ENCODE data around the gene SCFD1.
A peak's percentile ranks its signal among the peaks of the same experiment; 100 is the strongest.
"Not testable (repeated sequence)": the region's sequence is repeated elsewhere in the genome, so short reads cannot be mapped to it uniquely, and the experiment has no call there.

SCFD1 gene

GRCh38 chr14:30678926-30679431 is 56.9 kb downstream of the SCFD1 start:
- peak; percentile 5 for FAIRE-seq

DNA sequence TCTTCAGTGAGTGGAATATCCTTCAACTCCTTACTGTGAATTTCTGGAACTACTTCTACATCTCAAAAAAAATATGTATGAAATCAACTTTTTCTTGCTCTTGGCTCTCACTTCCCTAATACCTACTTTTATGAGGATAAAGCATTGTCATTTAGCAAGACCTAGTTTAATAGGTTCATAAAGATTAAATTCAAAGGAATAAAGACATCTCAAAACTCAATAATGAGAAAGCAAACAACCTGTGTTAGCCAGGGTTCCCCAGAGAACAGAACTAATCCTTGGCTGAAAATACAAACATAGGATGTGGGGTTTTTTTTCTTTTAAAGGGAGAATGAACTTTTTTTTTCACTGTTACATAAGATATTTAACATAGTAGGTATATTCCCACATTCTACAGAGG is 57.9 kb downstream of the SCFD1 start:
- no peak for FAIRE-seq

- not testable (repeated sequence) for FAIRE-seq
These were observed 58.7 kb downstream of the SCFD1 start for GRCh38 chr14:30680776-30681175.

DNA sequence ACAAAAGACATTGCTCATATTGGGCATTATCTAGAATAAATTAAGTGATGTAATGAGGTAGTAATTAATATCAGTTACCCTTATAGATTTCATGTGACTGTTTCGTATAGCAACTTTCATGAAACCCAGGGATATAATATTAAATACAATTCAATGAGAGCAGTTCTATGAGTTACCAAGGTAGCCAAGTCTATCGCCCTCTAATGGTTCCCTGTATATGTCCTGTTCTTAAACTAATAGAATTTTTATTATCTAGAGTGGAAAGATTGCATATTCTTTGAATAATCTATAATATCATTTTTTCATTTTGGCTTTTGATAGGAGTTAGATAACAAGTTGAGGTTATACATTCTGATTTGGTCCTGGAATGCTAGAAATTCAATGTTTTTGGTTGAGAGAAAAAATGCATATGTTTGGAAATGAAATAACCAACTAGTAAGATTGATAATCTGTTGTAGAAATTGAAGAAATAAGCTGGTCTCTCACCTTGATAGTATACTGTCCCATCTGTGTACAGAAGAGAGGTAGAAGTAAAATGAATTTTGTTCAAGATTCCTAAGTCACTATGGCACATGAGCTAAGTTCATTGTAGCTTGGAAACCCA is 59.7 kb downstream of the SCFD1 start:
- FAIRE-seq: no peak

GRCh38 chr14:30690487-30691355 is 68.6 kb downstream of the SCFD1 start:
- peak; percentile 24 for FAIRE-seq

- no peak for FAIRE-seq
These were observed 69.8 kb downstream of the SCFD1 start for GRCh38 chr14:30691751-30692398.

DNA sequence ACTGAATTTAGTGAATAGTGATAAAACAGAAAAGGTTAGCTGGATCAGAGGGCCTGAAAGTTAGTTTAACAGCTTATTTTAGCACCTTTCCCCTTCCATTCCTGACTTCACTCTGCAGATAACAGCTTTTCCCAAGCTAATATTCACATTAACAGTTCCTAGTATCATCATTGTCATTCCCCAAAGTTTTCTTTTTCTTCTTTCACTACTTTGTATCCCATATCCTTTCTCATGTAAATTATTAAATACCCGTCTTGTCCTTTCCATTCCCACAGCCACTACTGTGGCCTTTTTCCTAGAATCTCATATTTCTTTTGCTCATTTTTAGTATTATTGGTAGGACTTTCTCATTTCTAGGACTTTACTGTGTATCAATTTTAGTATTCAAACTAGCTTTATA is 70.5 kb downstream of the SCFD1 start:
- no peak for FAIRE-seq

GRCh38 chr14:30698463-30698862 is 76.3 kb downstream of the SCFD1 start:
- no peak for FAIRE-seq

DNA sequence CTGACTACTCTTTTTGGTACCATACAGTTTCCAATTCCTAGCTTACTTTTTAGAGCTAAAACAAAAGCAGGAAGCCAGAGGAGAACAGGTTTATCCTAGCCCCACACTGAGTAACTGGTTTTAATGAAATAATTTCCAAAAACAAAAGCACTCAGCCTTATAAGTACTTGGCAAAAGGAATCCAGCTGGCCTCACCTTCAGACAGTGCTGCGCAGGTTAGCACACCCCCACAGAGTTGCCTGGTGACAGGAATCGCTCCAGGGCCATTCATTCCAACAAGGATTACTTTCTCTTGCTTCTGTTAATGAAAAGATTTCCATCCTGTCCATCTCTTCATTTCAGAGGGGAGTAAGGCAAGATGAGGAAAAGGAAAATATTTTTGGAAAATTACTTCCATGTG is 84.6 kb downstream of the SCFD1 start:
- FAIRE-seq: no peak

GRCh38 chr14:30708157-30708556 is 86.0 kb downstream of the SCFD1 start:
- no peak for FAIRE-seq

GRCh38 chr14:30709201-30709600 is 87.1 kb downstream of the SCFD1 start:
- FAIRE-seq: no peak

DNA sequence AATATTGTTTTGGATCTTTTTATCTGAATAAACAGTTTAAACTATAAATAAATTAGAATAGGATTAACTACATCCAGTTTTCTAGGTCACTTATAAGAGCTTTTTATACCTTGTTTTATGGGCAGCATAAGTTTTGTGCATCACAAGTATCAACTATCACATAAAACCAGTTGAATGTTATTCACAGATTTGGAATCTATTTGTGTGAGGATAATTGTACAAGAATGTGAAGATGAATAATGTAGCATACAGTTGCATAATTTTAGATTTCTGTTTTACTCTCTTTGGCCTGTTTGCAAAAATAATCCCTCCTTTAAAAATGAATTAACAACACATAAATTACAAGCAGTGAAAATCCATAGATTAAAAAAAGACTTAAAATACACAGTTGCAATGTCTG is 88.8 kb downstream of the SCFD1 start:
- FAIRE-seq: no peak

- FAIRE-seq: peak; percentile 64
These were observed 97.0 kb downstream of the SCFD1 start for GRCh38 chr14:30719137-30719536.

GRCh38 chr14:30725763-30726162 is 103.6 kb downstream of the SCFD1 start:
- no peak for FAIRE-seq

DNA sequence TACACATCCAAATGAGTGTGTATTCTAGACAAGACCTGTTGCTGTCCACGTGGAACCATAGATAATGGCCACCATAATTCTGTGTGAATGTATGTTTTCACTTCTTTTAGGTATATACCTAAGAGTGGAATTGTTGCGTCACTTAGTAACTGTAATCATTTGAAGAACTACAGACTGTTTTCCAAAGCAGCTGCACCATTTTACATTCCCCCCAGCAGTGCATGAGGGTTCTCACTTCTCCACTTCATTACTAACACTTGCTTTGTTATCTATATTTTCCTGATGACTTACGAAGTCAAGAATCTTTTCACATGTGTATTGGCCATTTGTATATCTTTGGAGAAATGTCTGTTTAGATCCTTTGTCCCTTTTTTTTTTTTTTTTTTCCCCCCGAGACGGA is 106.4 kb downstream of the SCFD1 start:
- no peak for FAIRE-seq

DNA sequence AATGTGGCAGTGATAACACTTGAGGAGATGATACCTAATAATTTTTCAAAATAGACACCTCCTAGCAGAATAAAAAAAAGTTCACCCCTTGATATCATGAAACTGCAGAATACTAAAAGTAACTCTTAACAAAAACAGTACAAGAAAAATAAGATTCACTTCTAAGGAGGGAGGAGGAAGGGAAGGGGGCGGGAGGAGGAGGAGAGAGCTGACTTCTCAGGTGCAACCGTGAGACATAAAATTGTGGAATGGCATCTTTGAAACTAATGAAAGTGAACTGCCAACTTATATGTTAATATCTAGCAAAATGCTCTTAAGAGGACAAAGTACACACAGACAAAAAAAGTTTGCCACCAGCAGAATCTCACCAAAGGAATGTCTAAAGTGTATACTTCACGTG is 115.8 kb downstream of the SCFD1 start:
- no peak for FAIRE-seq

- FAIRE-seq: no peak
These were observed 116.9 kb downstream of the SCFD1 start for GRCh38 chr14:30738978-30739377.

DNA sequence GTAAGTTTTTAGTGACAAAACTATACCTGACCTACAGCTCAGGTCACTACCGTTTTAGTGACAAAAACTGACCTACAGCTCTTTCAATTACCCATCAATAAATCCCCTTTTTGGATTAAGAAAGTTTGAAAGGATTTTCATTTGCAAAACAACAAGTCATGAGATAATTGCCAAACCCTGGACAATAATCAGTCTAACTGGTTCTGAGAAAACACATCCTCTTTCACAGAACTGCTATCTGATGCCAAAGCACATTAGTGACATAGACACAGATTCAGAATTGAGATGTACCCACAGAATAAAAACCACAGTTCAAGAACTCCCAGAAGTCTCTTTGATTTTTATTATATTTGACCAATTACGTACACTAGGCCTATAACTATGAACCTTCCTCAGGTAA is 126.2 kb downstream of the SCFD1 start:
- no peak for FAIRE-seq

DNA sequence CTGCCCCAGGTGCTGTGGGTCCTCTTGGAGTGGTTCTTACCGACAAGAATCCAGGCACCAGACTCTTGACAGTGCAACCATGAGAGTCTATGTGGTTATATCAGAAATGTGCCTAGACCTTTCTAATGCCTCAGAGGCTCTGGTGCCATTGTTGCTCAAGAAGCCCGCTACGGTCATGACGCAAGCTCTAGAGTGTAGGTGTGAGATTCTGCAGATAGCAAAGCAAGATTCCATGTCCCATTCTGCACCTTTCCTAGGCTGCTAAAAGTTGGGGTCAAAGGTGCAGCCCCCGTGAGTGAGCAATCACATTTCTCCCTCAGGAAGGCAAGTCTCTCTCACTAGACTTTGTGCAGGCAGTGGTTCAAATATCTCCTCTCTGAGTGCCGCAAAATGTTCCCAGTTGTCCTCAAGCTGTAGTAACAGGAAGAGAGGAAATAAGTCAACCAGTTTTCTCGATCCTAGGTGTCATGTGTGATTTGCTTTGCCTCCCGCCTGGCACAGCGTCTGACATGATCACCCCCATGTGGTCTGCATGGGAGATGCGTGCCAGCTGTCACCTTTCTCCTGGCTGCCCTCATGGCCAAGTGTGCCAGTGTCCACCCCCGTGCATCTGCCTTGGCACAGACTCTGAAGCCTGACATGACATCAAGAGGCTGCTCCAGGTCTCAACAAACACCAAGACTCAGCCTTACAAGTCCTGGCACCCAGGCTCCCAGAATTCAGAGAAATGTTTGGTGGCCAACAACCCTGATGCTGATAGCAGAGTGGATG is 129.7 kb downstream of the SCFD1 start:
- FAIRE-seq: no peak

DNA sequence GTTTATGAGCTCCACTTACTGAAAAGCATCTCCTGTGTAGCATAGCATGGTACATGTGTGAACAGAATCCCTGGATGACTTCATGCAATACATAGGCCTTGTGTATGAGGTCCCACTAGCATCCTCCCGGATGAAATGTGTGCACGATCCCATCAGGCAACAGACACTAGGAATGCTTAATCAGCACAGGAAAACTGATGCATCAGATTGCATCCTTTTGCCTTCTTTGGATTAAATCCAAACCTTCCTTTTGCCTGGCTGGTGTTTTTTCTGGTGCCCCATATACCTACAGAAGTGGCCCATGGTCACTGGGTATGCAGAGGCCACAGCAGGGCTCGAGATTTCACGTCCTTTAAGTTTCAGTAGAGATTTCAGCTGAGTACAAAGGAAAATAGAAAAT is 131.3 kb downstream of the SCFD1 start:
- FAIRE-seq: no peak

DNA sequence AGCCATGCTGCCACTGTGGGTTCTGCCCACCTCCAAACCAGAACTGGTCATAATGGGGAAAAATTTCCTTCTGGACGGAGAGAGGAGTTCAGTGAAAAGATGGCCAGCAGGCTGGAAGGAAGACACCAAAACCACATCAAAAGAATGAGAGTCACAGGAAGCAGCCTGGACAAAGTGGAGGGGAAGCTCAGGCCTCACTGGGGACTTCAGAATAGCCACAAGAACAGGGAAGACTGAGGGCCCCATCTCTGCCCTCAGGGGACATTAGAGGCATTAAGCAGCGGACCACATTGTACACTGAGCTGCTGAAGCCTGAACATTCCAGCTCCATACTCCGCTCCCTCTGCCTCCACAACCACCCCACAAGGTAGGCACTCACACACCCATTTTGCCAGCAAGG is 132.7 kb downstream of the SCFD1 start:
- FAIRE-seq: no peak

- FAIRE-seq: no peak
These were observed 134.5 kb downstream of the SCFD1 start for GRCh38 chr14:30756594-30756993.

- no peak for FAIRE-seq
These were observed 135.0 kb downstream of the SCFD1 start for GRCh38 chr14:30757082-30757481.
